Measurements from ENCODE around the gene ADCK1.

The ADCK1 gene

GRCh38 chr14:77902811-77903210, 102.9 kb downstream of the ADCK1 start:
- H3K9me3 ChIP-seq = no peaks in the 10 kb centered on the region
- TF ChIP-seq CTCF (IDR thresholded peaks at IDR 0.05) = no peak
- no peaks in the 10 kb centered on the region for H3K4me1 ChIP-seq (ENCODE audit: control insufficient read depth in 1 of 2, insufficient read depth in 1 of 2, low read depth in 1 of 2, low read length in 1 of 2)
- H3K36me3 ChIP-seq = no peaks in the 10 kb centered on the region
- no peaks in the 10 kb centered on the region for H3K27me3 ChIP-seq
- H3K27ac ChIP-seq = no peak overlapping the region
- no peak overlapping the region for H3K4me3 ChIP-seq (ENCODE audit: low read depth in 1 of 2, low read length in 1 of 2)

DNA sequence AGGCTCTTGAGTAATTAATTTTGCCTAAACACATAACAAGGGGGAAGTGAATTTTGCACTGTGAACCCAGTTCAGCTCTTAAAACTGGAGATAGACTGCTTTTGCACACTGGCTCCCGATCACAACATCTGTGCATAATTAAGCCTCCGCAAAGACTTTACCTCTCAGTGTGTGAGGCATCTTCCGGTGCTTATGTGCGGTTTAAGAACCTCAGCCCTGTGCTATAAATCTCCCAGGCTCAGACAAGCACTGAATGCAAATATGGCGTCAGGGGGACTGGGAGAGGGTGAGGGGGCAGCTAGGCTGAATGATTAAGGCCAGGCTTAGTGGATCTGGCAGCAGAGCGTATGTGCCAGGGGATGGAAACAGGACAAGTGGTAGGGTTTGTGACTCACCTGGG, 103.3 kb downstream of the ADCK1 start:
- no peak for TF ChIP-seq CTCF (IDR thresholded peaks at IDR 0.05)
- H3K36me3 ChIP-seq = no peaks in the 10 kb centered on the region

DNA sequence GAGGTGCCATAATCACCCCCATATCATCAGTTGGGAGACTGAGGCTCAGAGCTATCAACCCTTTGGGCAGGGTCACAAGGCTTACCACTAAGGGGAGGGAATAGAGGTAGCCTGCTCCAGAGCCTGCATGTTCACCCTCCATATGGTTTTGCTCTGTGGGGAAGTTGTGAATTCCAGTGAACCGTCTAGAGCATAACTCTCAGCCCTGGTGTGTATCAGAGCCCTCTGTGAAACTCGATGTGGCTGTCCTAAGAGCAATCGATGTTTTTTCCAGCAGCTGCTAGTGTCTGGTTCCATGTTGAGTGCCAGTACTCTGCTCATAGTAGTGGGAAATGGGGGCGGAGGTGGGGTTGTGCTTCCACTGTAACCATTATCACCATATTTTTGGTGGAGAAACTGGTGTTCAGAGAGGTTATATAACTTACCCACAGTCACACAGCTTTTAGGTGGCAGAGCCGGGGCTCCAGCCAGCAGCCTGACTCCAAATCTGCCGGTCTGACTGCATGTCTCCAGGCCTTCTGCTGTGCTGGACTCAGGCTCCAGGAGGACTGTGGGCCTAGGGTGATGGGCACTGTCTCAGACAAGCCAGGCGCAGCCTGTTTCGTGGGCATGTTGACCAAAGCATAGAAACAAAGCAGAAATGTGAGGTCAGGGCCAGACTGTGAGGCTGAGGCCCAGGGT, 104.2 kb downstream of the ADCK1 start:
- H3K36me3 ChIP-seq = no peaks in the 10 kb centered on the region
- H3K4me1 ChIP-seq (ENCODE audit: control insufficient read depth in 1 of 2, insufficient read depth in 1 of 2, low read depth in 1 of 2, low read length in 1 of 2) = no peaks in the 10 kb centered on the region
- H3K27ac ChIP-seq = no peak overlapping the region
- TF ChIP-seq CTCF (IDR thresholded peaks at IDR 0.05) = no peak
- no peak overlapping the region for H3K4me3 ChIP-seq (ENCODE audit: low read depth in 1 of 2, low read length in 1 of 2)
- H3K27me3 ChIP-seq = no peaks in the 10 kb centered on the region
- H3K9me3 ChIP-seq = no peaks in the 10 kb centered on the region

More for the DNA sequence above, 103.3 kb downstream of the ADCK1 start:
- Histone ChIP-seq H3K27me3 (no peaks in the 10 kb centered on the region), H3K4me1 (ENCODE audit: control insufficient read depth in 1 of 2, insufficient read depth in 1 of 2, low read depth in 1 of 2, low read length in 1 of 2) (no peaks in the 10 kb centered on the region), H3K4me3 (ENCODE audit: low read depth in 1 of 2, low read length in 1 of 2) (no peak overlapping the region), H3K27ac (no peak overlapping the region), H3K9me3 (no peaks in the 10 kb centered on the region)

DNA sequence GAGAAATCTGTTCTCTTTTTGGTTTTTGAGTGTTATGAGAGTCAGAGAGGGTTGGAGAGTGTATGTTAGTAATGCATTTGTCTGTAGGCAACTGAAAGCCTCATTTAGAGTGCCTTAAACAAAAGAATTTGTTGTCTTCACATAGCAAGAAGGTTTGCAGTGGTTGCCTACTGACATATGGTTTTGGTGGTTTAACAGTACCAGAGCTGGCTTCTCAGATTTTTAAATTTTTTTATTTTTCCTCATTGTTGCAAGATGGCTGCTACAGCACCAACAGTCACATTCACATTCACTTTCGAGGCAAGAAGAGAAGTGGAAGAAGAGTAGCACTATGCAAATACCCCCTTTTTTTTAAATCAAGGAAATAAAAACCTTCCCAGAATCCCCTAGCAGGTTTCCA, 106.5 kb downstream of the ADCK1 start:
- no peaks in the 10 kb centered on the region for H3K36me3 ChIP-seq
- no peaks in the 10 kb centered on the region for H3K9me3 ChIP-seq
- no peak overlapping the region for H3K27ac ChIP-seq
- H3K4me1 ChIP-seq (ENCODE audit: control insufficient read depth in 1 of 2, insufficient read depth in 1 of 2, low read depth in 1 of 2, low read length in 1 of 2) = no peaks in the 10 kb centered on the region
- H3K4me3 ChIP-seq (ENCODE audit: low read depth in 1 of 2, low read length in 1 of 2) = no peak overlapping the region
- TF ChIP-seq CTCF (IDR thresholded peaks at IDR 0.05) = no peak
- H3K27me3 ChIP-seq = no peaks in the 10 kb centered on the region

GRCh38 chr14:77908847-77909246, 108.9 kb downstream of the ADCK1 start:
- H3K9me3 ChIP-seq = no peaks in the 10 kb centered on the region
- no peaks in the 10 kb centered on the region for H3K36me3 ChIP-seq
- H3K27ac ChIP-seq = no peak overlapping the region
- no peak overlapping the region for H3K4me3 ChIP-seq (ENCODE audit: low read depth in 1 of 2, low read length in 1 of 2)
- no peak for TF ChIP-seq CTCF (IDR thresholded peaks at IDR 0.05)
- no peaks in the 10 kb centered on the region for H3K27me3 ChIP-seq
- no peaks in the 10 kb centered on the region for H3K4me1 ChIP-seq (ENCODE audit: control insufficient read depth in 1 of 2, insufficient read depth in 1 of 2, low read depth in 1 of 2, low read length in 1 of 2)
